ENCODE measurements around the gene TAS2R38. TPM values are rescaled to one million over a fixed set of nuclear protein-coding genes. Genes with fewer than 3 reads are reported as not detected.

The TAS2R38 gene
- total RNA-seq, 1 donor from 2014 or later, result not detected

DNA sequence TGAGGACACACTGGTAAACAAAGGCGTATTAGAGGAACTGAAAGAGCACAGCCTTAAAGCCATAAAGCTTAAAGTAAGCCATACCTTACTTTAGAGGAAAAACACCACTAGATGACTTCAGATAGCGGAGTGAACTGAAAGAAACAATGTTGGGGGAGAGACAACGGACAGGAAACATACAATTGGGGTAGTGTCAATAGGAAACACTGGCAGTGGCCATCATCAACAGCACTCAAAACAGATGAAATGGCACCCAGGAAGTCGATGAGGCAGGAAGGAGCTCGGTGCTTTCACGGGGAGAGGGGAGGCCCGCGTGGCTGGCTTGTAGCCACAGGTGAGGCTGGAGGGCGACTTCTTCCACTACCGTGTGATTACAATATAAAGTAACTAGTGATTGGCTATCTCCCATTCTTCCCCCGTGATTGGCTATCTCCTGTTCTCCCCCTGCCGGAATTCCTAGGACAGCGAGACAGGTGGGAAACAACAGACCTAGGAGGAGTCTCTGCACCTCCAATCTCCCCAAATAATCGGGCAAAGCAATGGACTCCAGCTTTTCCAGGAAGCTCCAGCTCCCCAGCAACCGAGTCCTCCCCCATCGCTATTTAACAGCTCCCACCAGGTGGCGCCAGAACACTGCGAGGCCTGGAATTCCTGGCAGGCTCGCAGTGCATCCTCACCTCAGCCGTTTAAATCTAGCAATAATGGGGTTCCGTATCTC, 2.4 kb upstream of the TAS2R38 start:
- DNase-seq, result peak; percentile 63

DNA sequence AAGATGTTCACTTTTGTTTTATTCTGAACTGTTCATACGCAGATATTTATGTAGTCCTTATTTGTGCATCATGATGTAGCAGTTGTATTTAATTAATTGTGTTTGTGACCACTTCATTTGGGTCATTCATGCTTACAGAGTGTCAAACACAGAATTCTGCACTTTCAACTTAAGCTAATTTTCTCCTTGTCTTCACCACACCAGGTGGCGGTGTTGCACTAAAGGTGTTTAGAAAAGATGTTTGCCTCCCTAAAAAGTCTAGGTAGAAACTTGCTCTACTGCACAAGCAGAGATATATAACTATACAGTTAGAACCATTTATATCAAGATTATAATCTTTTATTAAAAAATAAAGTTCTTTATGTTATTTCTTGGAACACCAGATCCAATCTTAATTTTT, 1.3 kb upstream of the TAS2R38 start:
- DNase-seq, result no peak

- DNase-seq, result no peak
These were observed 12.7 kb downstream of the TAS2R38 start for GRCh38 chr7:141960687-141961422.

DNA sequence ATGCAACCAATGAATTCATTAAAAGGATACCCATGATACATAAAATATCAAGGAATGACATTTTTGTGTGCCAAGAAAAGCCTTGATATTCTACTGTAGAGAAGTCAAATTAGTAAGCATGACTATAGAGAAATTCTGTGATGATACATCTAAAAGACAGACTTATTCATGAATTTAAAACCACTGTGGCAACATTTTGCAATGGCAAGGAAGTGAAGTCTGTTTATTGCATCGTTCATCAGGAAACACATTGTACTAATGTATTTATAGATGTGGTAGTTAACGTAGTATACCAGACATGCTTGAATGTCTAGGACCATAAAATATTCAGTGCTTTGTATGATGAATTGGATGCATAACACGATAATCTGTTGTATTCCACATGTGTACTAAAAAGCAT, 17.5 kb downstream of the TAS2R38 start:
- DNase-seq, result no peak

DNA sequence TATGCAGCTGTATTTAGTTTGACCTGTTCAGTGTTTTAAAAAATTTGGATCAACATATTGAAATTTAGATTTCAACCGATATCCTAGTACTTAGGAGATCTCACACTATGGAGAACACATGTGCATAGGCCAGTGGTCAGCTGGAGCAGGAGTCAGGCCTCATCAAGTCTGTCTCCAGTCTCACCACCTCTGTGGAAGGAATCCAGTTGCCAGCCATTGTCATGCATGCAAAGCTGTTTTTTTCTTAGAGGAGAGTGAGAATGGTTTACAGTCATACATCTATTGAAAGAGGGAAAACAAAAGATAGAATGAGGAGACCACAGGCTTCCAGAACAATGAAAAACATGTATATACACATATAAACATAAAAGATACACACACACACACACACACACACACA, 19.2 kb downstream of the TAS2R38 start:
- no peak for DNase-seq

DNA sequence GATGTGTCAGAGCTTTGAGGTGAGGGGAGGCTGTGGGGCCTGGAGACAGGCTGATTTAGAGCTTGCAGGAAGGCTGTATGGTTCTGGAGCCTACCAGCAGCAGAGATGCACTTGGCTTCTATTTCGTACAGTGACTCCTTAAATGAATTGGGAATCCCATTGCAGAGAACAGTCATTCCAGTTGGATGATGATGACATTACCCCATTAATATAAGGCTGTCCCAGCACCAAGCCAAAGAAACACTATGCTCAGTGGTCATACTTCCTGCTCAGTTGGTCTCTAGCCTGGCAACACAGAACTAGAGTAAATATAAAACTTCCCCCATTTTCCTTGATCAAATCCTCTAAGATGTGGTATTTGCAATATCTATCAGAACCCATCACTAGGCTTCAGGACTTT, 21.1 kb downstream of the TAS2R38 start:
- DNase-seq, result no peak

DNA sequence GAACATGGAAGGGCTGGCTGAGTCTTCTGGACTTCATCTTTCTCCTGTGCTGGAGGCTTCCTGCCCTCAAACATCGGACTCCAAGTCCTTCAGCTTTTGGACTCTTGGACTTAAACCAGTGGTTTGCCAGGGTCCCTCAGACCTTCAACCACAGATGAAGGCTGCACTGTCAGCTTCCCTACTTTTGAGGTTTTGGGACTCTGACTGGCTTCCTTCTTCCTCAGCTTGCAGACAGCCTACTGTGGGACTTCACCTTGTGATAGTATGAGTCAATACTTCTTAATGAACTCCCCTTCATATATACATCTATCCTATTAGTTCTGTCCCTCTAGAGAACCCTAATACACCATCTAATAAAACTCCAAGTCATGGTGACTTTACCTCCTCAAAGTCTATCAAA, 22.8 kb downstream of the TAS2R38 start:
- DNase-seq, result no peak

DNA sequence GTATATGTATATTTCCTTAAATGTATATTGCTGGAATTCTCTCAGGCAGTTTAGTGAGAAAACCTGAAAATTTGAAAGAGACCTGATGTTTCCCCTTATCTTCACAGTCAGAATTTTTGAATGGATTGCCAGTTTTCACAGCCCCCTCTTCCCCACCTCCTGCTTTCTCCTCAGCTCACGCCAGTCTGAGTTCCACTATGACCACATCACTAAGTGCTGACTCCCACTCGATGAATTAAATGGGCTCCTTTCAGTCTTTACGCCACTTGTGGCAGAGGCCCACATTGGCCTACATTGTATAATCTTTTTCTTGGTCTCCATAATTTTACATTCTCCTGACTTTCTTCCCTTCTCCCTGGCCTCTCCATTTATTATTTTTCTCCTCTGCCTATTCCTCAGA, 23.7 kb downstream of the TAS2R38 start:
- no peak for DNase-seq

GRCh38 chr7:141949451-141949850, 24.1 kb downstream of the TAS2R38 start:
- no peak for DNase-seq

DNA sequence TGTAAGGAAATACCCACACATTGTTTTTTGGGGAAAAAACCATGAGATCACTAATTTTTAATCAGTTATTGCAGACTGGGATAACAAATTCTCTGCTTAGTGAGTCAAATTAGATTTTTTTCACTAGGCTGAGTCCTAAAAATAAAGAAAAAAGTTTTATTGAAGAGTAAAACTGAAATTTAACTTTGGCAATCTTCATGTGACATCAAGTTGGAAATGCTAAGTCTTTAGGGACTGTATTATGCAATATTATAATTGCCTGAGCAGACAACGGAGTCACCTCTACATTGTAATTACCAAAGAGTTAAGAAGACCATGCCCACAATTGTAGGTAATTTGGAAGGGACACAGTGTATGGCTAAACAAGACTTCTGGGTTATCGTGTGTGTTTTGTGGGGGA, 24.6 kb downstream of the TAS2R38 start:
- no peak for DNase-seq

- DNase-seq, result no peak
These were observed 26.8 kb downstream of the TAS2R38 start, which contains the start of gene CLEC5A for GRCh38 chr7:141946796-141947195. TSS of gene CLEC5A (minus strand) at chr7:141946974. CDS start at chr7:141946292, 682 bp downstream.

DNA sequence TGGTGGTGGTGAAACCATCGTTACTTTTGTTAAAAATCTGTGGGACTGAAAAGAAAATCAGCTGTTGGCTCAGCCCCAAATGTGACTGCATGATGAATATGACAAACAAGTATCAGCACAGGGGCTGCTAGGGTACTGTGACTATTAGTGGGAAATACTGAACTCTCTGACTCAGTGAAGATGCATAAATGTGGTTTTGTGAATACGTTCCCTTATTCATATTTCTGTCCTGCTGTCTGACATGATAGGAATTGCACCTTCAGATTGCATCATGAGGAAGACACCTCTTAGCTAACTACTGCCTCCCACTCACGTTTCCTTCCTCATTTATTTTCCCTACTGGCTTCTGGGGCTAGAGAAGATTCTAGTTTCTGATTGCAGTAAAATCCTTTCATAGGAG, 28.2 kb downstream of the TAS2R38 start:
- no peak for DNase-seq

DNA sequence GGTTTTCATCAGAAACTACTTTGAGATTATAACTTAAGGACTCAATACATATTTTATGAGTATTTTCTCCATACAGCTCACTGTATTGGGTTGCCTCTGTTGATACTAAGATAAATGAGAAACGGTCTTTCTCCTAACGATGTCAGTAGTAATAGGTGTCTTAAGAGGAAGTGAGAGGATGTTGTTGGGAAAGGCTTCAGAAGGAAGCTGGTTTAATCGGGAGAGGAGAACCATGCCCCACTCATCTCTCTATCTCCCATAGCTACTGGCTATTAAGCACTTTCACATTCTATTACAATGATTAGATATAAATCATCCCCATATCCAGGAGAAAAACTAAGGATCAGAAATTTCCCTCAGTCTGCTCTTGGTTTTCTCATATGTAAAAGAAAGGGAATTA, 28.8 kb downstream of the TAS2R38 start:
- DNase-seq, result no peak

GRCh38 chr7:141943846-141944245, 29.7 kb downstream of the TAS2R38 start:
- no peak for DNase-seq

GRCh38 chr7:141941075-141941474, 32.5 kb downstream of the TAS2R38 start:
- DNase-seq, result no peak

- no peak for DNase-seq
These were observed 43.4 kb downstream of the TAS2R38 start for GRCh38 chr7:141930211-141930610.

DNA sequence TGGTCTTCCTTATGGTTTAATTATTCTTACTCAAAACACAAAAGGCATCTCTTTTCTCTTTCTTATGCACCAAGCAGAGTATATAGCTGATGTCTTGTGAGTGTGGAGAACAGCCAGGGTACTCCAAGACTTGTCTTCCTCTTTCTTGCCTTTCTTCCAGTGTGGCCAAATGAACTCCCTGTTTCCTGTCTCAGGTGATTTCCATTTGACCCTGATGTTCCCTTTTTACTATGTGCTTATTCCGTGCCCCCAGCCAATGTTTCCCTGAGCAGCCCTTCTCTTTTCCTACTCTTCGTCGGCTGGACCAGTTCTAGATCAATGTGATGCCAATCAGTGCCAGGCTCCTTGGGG, 44.8 kb downstream of the TAS2R38 start:
- DNase-seq, result no peak

GRCh38 chr7:141928146-141928844, 45.3 kb downstream of the TAS2R38 start:
- no peak for DNase-seq

Other genes starting within 250 kb of the TAS2R38 start
- gene SSBP1, start 235.4 kb downstream of the TAS2R38 start, total RNA-seq, result 152 and 197 TPM in 2 replicates
- 0.74 and 2.0 TPM in 2 replicates for gene TAS2R3, start 209.7 kb downstream of the TAS2R38 start, total RNA-seq
- gene TAS2R4, start 197.1 kb downstream of the TAS2R38 start, total RNA-seq, result 0.42 and 0.68 TPM in 2 replicates
- gene TAS2R5, start 183.6 kb downstream of the TAS2R38 start, total RNA-seq, result 0.47 and 0.68 TPM in 2 replicates
- gene PRSS37, start 132.3 kb downstream of the TAS2R38 start, total RNA-seq, result not detected in 2 replicates
- gene OR9A4, start 57.4 kb downstream of the TAS2R38 start, total RNA-seq, result not detected in 2 replicates
- not detected in 2 replicates for gene CLEC5A, start 26.8 kb downstream of the TAS2R38 start, total RNA-seq
- gene MGAM, start 22.1 kb upstream of the TAS2R38 start, total RNA-seq, result under 0.01 TPM in 1 of 2 replicates, not detected in the other
- gene MGAM2, start 137.9 kb upstream of the TAS2R38 start, total RNA-seq, result not detected in 2 replicates